ENCODE measurements around the gene ACAN.

The ACAN gene

GRCh38 chr15:88894819-88895767 lies 91.9 kb downstream of the ACAN start, which contains the start of gene HAPLN3:
Gene HAPLN3, minus strand, starts transcription at chr15:88895544. Its CDS starts 8,246 bp downstream, at chr15:88887298.
- H3K27me3 ChIP-seq: peaks cover 20% of the 10 kb centered on the region
- TF ChIP-seq CTCF (IDR thresholded peaks at IDR 0.05; ENCODE audit: low read depth, low read length): no peak
- H3K4me3 ChIP-seq (ENCODE audit: low read depth, low read length): peak within 1 kb of the TSS; percentile 30
- no peaks in the 10 kb centered on the region for H3K36me3 ChIP-seq
- peaks cover 5% of the 10 kb centered on the region; the same call in 1 of the 2 replicates for H3K4me1 ChIP-seq
- DNase-seq: no peak
- no peaks in the 10 kb centered on the region; the same call in 1 of the 2 replicates for H3K9me3 ChIP-seq

- H3K9me3 ChIP-seq: no peaks in the 10 kb centered on the region; the same call in 1 of the 2 replicates
- DNase-seq: no peak
- H3K27me3 ChIP-seq: peaks cover 20% of the 10 kb centered on the region
- TF ChIP-seq CTCF (IDR thresholded peaks at IDR 0.05; ENCODE audit: low read depth, low read length): no peak
- H3K36me3 ChIP-seq: no peaks in the 10 kb centered on the region
- H3K4me3 ChIP-seq (ENCODE audit: low read depth, low read length): no peak overlapping the region
- peaks cover 5% of the 10 kb centered on the region; the same call in 1 of the 2 replicates for H3K4me1 ChIP-seq
Measured at GRCh38 chr15:88896333-88897033, 93.2 kb downstream of the ACAN start.

- DNase-seq: no peak
- H3K4me3 ChIP-seq (ENCODE audit: low read depth, low read length): no peak overlapping the region
- H3K27me3 ChIP-seq: peaks cover 20% of the 10 kb centered on the region
- H3K9me3 ChIP-seq: no peaks in the 10 kb centered on the region
- no peaks in the 10 kb centered on the region for H3K36me3 ChIP-seq
- TF ChIP-seq CTCF (IDR thresholded peaks at IDR 0.05; ENCODE audit: low read depth, low read length): no peak
- peaks cover 5% of the 10 kb centered on the region; the same call in 1 of the 2 replicates for H3K4me1 ChIP-seq
Measured at GRCh38 chr15:88897142-88897455, 93.9 kb downstream of the ACAN start.

GRCh38 chr15:88897456-88898194 lies 94.4 kb downstream of the ACAN start:
- H3K4me3 ChIP-seq (ENCODE audit: low read depth, low read length): no peak overlapping the region
- DNase-seq: peak; percentile 95
- peak; percentile 61 for TF ChIP-seq CTCF (IDR thresholded peaks at IDR 0.05; ENCODE audit: low read depth, low read length)
- H3K36me3 ChIP-seq: no peaks in the 10 kb centered on the region
- peaks cover 5% of the 10 kb centered on the region; the same call in 1 of the 2 replicates for H3K4me1 ChIP-seq
- no peaks in the 10 kb centered on the region for H3K9me3 ChIP-seq
- peaks cover 20% of the 10 kb centered on the region for H3K27me3 ChIP-seq

GRCh38 chr15:88898736-88899135 lies 95.5 kb downstream of the ACAN start:
- no peaks in the 10 kb centered on the region for H3K9me3 ChIP-seq
- H3K4me3 ChIP-seq (ENCODE audit: low read depth, low read length): no peak overlapping the region
- TF ChIP-seq CTCF (IDR thresholded peaks at IDR 0.05; ENCODE audit: low read depth, low read length): no peak
- peaks cover 20% of the 10 kb centered on the region for H3K27me3 ChIP-seq
- no peak for DNase-seq
- peaks cover 5% of the 10 kb centered on the region; the same call in 1 of the 2 replicates for H3K4me1 ChIP-seq
- H3K36me3 ChIP-seq: no peaks in the 10 kb centered on the region
